Measurements from ENCODE around the gene STK32B.

DNA sequence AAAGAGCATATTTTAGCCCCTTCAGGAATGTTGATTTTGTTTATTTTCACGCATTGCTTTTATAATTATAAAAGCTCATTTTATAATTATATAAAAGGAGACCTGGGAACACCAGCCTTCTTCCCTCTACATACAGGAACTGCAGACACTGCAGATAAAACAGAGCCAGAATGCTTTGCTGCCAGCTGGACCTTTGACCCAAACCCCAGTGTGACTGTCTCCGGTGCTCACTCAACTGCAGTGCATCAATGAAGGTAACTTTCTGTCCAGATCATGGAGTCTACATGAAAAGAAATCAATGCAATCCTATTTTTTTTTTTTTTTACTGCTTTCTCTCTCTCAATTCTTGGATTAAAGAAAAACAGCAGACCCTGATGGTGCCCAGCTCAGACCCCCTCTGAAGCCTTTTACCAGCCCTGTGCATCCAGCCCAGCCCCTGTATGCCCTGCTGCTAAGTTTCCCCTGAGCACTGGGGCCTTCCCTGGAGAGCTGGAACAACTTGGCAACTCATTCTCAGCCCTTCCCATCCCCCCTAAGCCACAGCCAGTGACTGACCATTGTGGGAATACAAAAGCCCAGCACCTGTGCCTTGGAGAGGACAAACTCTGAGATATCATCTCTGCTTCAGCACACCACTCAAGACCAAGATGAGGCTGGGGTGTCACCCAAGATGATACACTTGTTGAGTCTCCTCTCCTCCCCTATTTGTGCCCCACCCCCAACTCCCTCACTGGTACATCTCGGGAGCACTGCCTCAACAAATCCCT is 475.0 kb downstream of the STK32B start:
- TF ChIP-seq, protein P1, sequence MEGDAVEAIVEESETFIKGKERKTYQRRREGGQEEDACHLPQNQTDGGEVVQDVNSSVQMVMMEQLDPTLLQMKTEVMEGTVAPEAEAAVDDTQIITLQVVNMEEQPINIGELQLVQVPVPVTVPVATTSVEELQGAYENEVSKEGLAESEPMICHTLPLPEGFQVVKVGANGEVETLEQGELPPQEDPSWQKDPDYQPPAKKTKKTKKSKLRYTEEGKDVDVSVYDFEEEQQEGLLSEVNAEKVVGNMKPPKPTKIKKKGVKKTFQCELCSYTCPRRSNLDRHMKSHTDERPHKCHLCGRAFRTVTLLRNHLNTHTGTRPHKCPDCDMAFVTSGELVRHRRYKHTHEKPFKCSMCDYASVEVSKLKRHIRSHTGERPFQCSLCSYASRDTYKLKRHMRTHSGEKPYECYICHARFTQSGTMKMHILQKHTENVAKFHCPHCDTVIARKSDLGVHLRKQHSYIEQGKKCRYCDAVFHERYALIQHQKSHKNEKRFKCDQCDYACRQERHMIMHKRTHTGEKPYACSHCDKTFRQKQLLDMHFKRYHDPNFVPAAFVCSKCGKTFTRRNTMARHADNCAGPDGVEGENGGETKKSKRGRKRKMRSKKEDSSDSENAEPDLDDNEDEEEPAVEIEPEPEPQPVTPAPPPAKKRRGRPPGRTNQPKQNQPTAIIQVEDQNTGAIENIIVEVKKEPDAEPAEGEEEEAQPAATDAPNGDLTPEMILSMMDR (conservative IDR thresholded peaks at IDR 0.05; ENCODE audit: low read length), result no peak
- no peak for TF ChIP-seq EZH2phosphoT487 (IDR thresholded peaks at IDR 0.05; ENCODE audit: borderline replicate concordance, low read depth, low read length)
